GM12878 (cell line): ENCODE measurements around the gene PTPRS.

Experiments used
- POLR2A ChIP-seq: IDR thresholded peaks from 2 replicates; pipeline ENCODE4 v1.6.1; 2011; ENCODE audit warnings: low read depth, mild to moderate bottlenecking, low read length
- RBBP5 ChIP-seq: fragments of 200-600 bp; sonication (generic); conservative IDR thresholded peaks from 2 replicates; pipeline ENCODE4 v1.6.1; 2016
- RFX5 ChIP-seq: IDR thresholded peaks from 2 replicates; pipeline ENCODE4 v1.6.1; 2011; ENCODE audit warnings: low read depth, low read length, improper control_type of control experiment
- SIN3A ChIP-seq: IDR thresholded peaks from 2 replicates; pipeline ENCODE4 v1.6.1; 2012; ENCODE audit warnings: low read depth, low read length, improper control_type of control experiment
- TF ChIP-seq, protein P1 (sequence below), 3 experiments: IDR thresholded peaks in 2 of 3; conservative IDR thresholded peaks in 1 of 3; 2 replicates each; pipeline ENCODE4 v1.5.1; 2011; ENCODE audit warnings: low read depth in 3 of 3, low read length in 3 of 3, mild to moderate bottlenecking in 3 of 3, control low read depth in 2 of 3, moderate library complexity in 2 of 3, inconsistent platforms in 1 of 3, mixed read lengths in 1 of 3; ENCODE audit not compliant: control insufficient read depth in 2 of 3, insufficient read depth in 1 of 3; ENCODE audit errors: extremely low read depth in 1 of 3

DNA sequence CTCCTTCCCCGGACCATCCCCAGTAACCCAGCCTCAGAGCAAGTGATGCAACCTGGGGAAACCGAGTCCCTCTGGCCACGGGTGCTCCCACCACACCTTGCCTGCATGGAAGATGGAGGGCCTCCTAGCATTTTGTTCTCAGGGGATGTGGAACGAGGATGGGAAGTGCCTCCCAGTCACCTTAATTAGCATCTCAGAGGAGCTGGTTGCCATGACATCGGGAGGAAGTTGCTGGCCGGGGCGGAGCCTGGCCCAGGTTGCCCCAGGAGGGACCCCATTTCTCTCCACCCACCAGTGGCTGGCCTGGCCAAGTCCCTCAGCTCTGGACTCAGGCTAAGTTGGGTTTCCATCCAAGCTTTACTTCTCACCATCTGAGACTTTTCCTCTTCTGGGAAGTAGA, 24.1 kb upstream of the PTPRS start:
- no peak for TF ChIP-seq SIN3A
- no peak for TF ChIP-seq POLR2A
- TF ChIP-seq, protein P1, sequence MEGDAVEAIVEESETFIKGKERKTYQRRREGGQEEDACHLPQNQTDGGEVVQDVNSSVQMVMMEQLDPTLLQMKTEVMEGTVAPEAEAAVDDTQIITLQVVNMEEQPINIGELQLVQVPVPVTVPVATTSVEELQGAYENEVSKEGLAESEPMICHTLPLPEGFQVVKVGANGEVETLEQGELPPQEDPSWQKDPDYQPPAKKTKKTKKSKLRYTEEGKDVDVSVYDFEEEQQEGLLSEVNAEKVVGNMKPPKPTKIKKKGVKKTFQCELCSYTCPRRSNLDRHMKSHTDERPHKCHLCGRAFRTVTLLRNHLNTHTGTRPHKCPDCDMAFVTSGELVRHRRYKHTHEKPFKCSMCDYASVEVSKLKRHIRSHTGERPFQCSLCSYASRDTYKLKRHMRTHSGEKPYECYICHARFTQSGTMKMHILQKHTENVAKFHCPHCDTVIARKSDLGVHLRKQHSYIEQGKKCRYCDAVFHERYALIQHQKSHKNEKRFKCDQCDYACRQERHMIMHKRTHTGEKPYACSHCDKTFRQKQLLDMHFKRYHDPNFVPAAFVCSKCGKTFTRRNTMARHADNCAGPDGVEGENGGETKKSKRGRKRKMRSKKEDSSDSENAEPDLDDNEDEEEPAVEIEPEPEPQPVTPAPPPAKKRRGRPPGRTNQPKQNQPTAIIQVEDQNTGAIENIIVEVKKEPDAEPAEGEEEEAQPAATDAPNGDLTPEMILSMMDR (IDR thresholded peaks at IDR 0.05 in 2 of 3, conservative IDR thresholded peaks at IDR 0.05 in 1 of 3; ENCODE audit: control insufficient read depth in 2 of 3, extremely low read depth in 1 of 3, insufficient read depth in 1 of 3, low read depth in 3 of 3, low read length in 3 of 3) = no peak
- no peak for TF ChIP-seq RFX5
- TF ChIP-seq RBBP5 = no peak
